ENCODE measurements around the gene MAST3. TPM values are rescaled to one million over a fixed set of nuclear protein-coding genes. Genes with fewer than 3 reads are reported as not detected.

MAST3 gene
- total RNA-seq, 1 donor from 2014 or later: 16.6 TPM

GRCh38 chr19:18197306-18197705, 99.7 kb downstream of the MAST3 start:
- peaks cover 9% of the 10 kb centered on the region for H3K36me3 Mint-ChIP-seq (ENCODE audit: low read depth)
- no peaks in the 10 kb centered on the region for H3K9me3 Mint-ChIP-seq
- peaks cover 13% of the 10 kb centered on the region for H3K4me1 Mint-ChIP-seq (ENCODE audit: low read depth)
- DNase-seq (ENCODE audit: low spot score): no peak
- no peak overlapping the region for H3K27ac Mint-ChIP-seq
- intact Hi-C loops (cut with micrococcal nuclease): no loop called here
- no peak overlapping the region for H3K4me3 Mint-ChIP-seq (ENCODE audit: low read depth)
- H3K27me3 Mint-ChIP-seq (ENCODE audit: low read depth): no peaks in the 10 kb centered on the region

GRCh38 chr19:18197941-18198340, 100.4 kb downstream of the MAST3 start:
- Mint-ChIP-seq H3K27ac (no peak overlapping the region), H3K36me3 (ENCODE audit: low read depth) (peaks cover 9% of the 10 kb centered on the region), H3K4me1 (ENCODE audit: low read depth) (peaks cover 13% of the 10 kb centered on the region), H3K9me3 (no peaks in the 10 kb centered on the region), H3K27me3 (ENCODE audit: low read depth) (no peaks in the 10 kb centered on the region), H3K4me3 (ENCODE audit: low read depth) (no peak overlapping the region)
- intact Hi-C loops (cut with micrococcal nuclease): no loop called here
- DNase-seq (ENCODE audit: low spot score): no peak

GRCh38 chr19:18198374-18198773, 100.8 kb downstream of the MAST3 start:
- intact Hi-C loops (cut with micrococcal nuclease): no loop called here
- Mint-ChIP-seq H3K27ac (no peak overlapping the region), H3K4me3 (ENCODE audit: low read depth) (no peak overlapping the region), H3K9me3 (no peaks in the 10 kb centered on the region), H3K36me3 (ENCODE audit: low read depth) (peaks cover 9% of the 10 kb centered on the region), H3K4me1 (ENCODE audit: low read depth) (peaks cover 17% of the 10 kb centered on the region), H3K27me3 (ENCODE audit: low read depth) (no peaks in the 10 kb centered on the region)
- DNase-seq (ENCODE audit: low spot score): no peak

Other genes starting within 250 kb of the MAST3 start
- 212 and 221 TPM in 2 replicates for gene JAK3, start 249.8 kb upstream of the MAST3 start, total RNA-seq
- gene RPL18A, start 237.9 kb upstream of the MAST3 start, total RNA-seq: 2,784 and 2,842 TPM in 2 replicates
- 0.69 and 0.75 TPM in 2 replicates for gene SLC5A5, start 225.8 kb upstream of the MAST3 start, total RNA-seq
- 116 and 123 TPM in 2 replicates for gene CCDC124, start 164.8 kb upstream of the MAST3 start, total RNA-seq
- gene KCNN1, start 130.7 kb upstream of the MAST3 start, total RNA-seq: 0.14 and 0.16 TPM in 2 replicates
- 39.2 and 40.5 TPM in 2 replicates for gene ARRDC2, start 89.6 kb upstream of the MAST3 start, total RNA-seq
- gene IL12RB1, start 10.8 kb upstream of the MAST3 start, total RNA-seq: 41.4 and 43.3 TPM in 2 replicates
- gene PIK3R2, start 55.4 kb downstream of the MAST3 start, total RNA-seq: 19.4 and 21.4 TPM in 2 replicates
- gene IFI30, start 76.0 kb downstream of the MAST3 start, total RNA-seq: 37.0 and 41.2 TPM in 2 replicates
- gene MPV17L2, start 95.4 kb downstream of the MAST3 start, total RNA-seq: 14.5 and 14.8 TPM in 2 replicates
- 6.3 and 7.4 TPM in 2 replicates for gene RAB3A, start 106.3 kb downstream of the MAST3 start, total RNA-seq
- gene PDE4C, start 128.7 kb downstream of the MAST3 start, total RNA-seq: 0.14 TPM in 2 replicates
- gene IQCN, start 176.7 kb downstream of the MAST3 start, total RNA-seq: 2.9 and 3.3 TPM in 2 replicates
- 462 and 464 TPM in 2 replicates for gene JUND, start 183.8 kb downstream of the MAST3 start, total RNA-seq
- 198 and 208 TPM in 2 replicates for gene LSM4, start 225.3 kb downstream of the MAST3 start, total RNA-seq
- 24.9 and 29.4 TPM in 2 replicates for gene PGPEP1, start 242.8 kb downstream of the MAST3 start, total RNA-seq